Muscle of leg (tissue), 11 donors: ENCODE data around the gene SMAD2. TPM values are rescaled to one million over a fixed set of nuclear protein-coding genes. Genes with fewer than 3 reads are reported as not detected.

Source experiments
- DNase-seq: peaks from one replicate; pipeline ENCODE4 v3.0.0; 2013
- H3K27ac ChIP-seq: one replicate; pipeline ENCODE4 v1.5.1; 2013; ENCODE audit warnings: mild to moderate bottlenecking, low read length, control low read depth
- H3K27me3 ChIP-seq: one replicate; pipeline ENCODE4 v1.6.1; 2013; ENCODE audit warnings: low read length; ENCODE audit not compliant: control insufficient read depth, insufficient read depth
- H3K36me3 ChIP-seq: one replicate; pipeline ENCODE4 v1.6.1; 2013; ENCODE audit warnings: low read length; ENCODE audit not compliant: control insufficient read depth, insufficient read depth
- H3K4me1 ChIP-seq: one replicate; pipeline ENCODE4 v1.6.1; 2013; ENCODE audit warnings: low read length; ENCODE audit not compliant: control insufficient read depth, insufficient read depth
- H3K4me3 ChIP-seq: one replicate; pipeline ENCODE4 v1.5.1; 2013; ENCODE audit warnings: low read length, control low read depth
- H3K9me3 ChIP-seq: replicated peaks from 2 replicates; pipeline ENCODE4 v1.6.1; 2013; ENCODE audit warnings: low read depth, low read length; ENCODE audit not compliant: control insufficient read depth
- WGBS: methylation state at CpG from one replicate; pipeline ENCODE4 v1.1.5; 2013; ENCODE audit warnings: missing lambda C conversion rate; ENCODE audit not compliant: insufficient coverage; 5-methylcytosine and 5-hydroxymethylcytosine counted together
- polyA plus RNA-seq, 8 donors: library from polyadenylated mRNA; unstranded; fragments of 120-200 nt; gene quantifications; one replicate each; pipeline versions ENCODE4 v1.2.1 to v1.2.3, GENCODE V29; 2013; ENCODE audit warnings: inconsistent platforms in 1 of 8, low replicate concordance in 1 of 8; ENCODE audit not compliant: insufficient read length in 8 of 8, insufficient read depth in 1 of 8
- total RNA-seq: library from RNA; stranded (reverse); fragments of 120-200 nt; gene quantifications from one replicate; pipeline ENCODE4 v1.2.4, GENCODE V29; 2013

The SMAD2 gene
- total and polyA plus RNA-seq, 9 donors, result 42.7 to 91.8 (median 56.2) TPM

DNA sequence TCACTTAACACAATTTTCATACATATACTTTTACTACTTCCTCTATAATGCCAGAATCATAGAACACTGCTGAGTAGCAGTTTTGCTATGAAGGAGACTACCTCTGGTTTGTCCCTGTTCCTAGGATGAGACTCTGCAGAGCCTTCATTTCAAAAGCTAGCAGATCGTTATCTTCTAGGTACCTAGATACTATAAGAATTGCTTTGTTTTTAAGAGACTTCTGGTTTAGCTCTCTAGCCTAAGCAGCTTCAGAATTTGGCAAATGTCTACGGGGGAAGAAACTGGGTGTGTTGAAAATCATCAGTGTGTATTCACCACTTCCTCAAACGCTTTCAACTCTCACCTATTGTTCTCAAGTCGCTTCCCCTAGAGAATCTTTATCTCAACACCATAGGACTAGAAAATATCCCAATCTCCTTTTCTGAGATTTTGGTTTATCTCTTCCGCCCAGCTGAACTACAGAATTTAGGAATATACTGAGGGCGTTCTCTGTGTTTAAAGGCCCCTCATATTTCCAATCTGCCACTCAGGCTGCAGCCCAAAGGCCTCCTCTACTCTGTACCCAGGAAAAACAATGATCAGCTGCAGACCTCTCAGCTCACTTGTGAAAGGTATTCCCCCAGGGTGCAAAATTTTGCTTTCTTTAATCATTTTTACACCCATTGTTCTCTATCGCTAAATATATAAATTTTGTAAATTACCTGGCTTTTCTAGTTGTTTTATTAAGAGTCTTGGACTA, 28.7 kb downstream of the SMAD2 start:
- Histone ChIP-seq H3K4me1 (no peaks in the 10 kb centered on the region), H3K27me3 (no peaks in the 10 kb centered on the region), H3K36me3 (no peaks in the 10 kb centered on the region), H3K9me3 (peaks cover 25% of the 10 kb centered on the region), H3K27ac (no peak overlapping the region), H3K4me3 (no peak overlapping the region)
- WGBS, result 100% methylated on average over 1 of the region's 7 CpGs
- DNase-seq, result peak; percentile 5

GRCh38 chr18:47899107-47899840, 31.2 kb downstream of the SMAD2 start:
- Histone ChIP-seq H3K27ac (no peak overlapping the region), H3K27me3 (no peaks in the 10 kb centered on the region), H3K4me3 (no peak overlapping the region), H3K9me3 (peaks cover 14% of the 10 kb centered on the region), H3K4me1 (no peaks in the 10 kb centered on the region), H3K36me3 (peaks cover 10% of the 10 kb centered on the region)
- WGBS, result 68% methylated on average over 3 of the region's 5 CpGs
- no peak for DNase-seq

- peak; percentile 11 for DNase-seq
- Histone ChIP-seq H3K36me3 (peaks cover 13% of the 10 kb centered on the region), H3K27me3 (no peaks in the 10 kb centered on the region), H3K9me3 (peaks cover 9% of the 10 kb centered on the region), H3K4me1 (no peaks in the 10 kb centered on the region), H3K4me3 (no peak overlapping the region), H3K27ac (no peak overlapping the region)
- 69% methylated on average over 2 of the region's 2 CpGs for WGBS
Observed at GRCh38 chr18:47898696-47899095, 31.8 kb downstream of the SMAD2 start.

GRCh38 chr18:47898055-47898454, 32.4 kb downstream of the SMAD2 start:
- H3K9me3 ChIP-seq, result peaks cover 6% of the 10 kb centered on the region
- H3K4me3 ChIP-seq, result no peak overlapping the region
- H3K36me3 ChIP-seq, result peaks cover 13% of the 10 kb centered on the region
- H3K27ac ChIP-seq, result no peak overlapping the region
- no peaks in the 10 kb centered on the region for H3K27me3 ChIP-seq
- no CpG with 5 or more reads among the region's 3 CpGs for WGBS
- no peak for DNase-seq
- no peaks in the 10 kb centered on the region for H3K4me1 ChIP-seq

DNA sequence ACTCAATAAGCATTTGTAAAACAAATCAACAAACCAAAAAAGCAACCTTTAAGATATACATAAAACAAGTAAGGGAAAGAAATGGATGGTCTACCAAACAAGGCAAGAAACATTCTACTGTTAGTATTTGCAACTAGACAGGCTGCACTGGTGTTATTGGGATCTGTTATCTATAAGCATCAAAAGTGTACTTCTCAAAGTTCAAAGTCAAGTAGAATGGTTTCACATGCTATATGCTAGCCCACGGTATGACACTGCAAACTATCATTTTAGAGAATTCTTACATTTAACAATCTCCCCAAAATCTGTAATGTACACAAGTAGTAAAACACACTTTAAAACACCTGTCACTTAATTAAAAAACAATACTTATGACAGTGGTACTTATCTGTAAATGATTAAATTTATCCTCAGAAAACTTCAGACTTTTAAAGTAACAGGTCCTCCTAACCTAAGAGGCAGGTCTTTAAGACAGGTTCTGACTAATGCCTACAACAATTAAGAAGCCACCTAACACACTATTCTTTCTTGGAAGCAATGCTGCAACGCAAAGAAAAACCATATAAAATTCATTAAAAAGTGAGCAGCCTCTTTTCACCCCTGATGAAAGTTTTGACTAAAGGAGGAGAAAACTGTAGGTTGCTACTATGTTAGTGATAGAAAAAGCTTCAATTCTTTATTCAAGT, 34.8 kb downstream of the SMAD2 start:
- H3K4me3 ChIP-seq, result no peak overlapping the region
- H3K36me3 ChIP-seq, result peaks cover 18% of the 10 kb centered on the region
- no CpG with 5 or more reads among the region's 2 CpGs for WGBS
- H3K9me3 ChIP-seq, result no peaks in the 10 kb centered on the region
- DNase-seq, result no peak
- no peak overlapping the region for H3K27ac ChIP-seq
- no peaks in the 10 kb centered on the region for H3K4me1 ChIP-seq
- H3K27me3 ChIP-seq, result no peaks in the 10 kb centered on the region

DNA sequence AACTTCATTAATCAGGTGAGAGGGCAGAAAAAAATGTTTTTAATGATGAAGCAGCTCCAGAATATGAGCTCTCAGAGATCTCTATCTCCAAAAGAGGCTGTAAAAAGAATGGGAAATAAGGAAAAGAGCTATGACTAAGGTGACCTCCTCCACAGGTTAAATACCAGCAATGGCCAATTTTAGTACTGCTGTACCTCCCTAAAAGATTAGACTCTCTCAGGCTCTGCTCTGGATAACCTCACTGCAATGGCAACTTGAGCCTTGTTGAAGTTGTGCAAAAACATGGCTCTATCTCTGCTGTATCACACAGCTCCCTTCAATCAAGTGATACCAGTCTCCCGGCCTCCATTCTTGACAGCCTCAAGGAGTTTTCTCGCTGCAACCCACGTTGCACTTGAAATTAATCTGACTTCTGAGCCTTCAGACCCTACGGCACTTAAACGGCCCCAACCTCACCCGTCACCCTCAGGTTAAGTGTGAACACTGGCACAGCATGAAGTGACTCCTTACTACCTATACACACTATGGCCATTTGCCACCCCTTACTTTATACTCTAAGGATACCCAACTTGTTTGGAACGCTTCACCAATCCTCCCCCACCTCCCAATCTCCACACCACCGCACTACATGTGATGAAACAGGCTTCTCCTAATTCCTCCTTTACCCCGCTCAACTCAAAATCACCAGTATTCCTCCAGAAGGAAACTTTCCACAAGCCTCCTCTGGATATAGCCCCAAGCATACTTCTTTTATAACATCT, 36.3 kb downstream of the SMAD2 start:
- no peak overlapping the region for H3K4me3 ChIP-seq
- H3K27ac ChIP-seq, result no peak overlapping the region
- no peaks in the 10 kb centered on the region for H3K9me3 ChIP-seq
- no peak for DNase-seq
- H3K36me3 ChIP-seq, result peaks cover 20% of the 10 kb centered on the region
- 68% methylated on average over 9 of the region's 9 CpGs for WGBS
- no peaks in the 10 kb centered on the region for H3K4me1 ChIP-seq
- no peaks in the 10 kb centered on the region for H3K27me3 ChIP-seq

DNA sequence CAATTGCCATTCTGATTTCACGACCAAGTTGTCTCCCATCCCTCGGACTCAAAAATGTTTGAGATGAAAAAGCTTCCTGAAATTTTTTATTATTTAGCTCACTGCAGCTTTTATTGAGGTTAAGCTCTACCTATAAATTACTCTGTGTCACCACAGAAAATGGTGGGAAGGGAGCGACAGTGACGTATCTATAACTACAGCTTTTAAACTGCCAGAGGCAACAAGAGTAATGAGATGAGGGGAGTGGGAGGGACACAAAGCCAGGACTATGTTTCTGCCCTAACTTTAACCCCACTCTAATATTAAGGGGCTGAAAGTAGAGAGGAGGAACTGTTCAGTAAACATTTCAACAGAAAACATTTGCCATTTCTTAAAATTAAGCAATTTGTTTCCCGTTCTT, 37.4 kb downstream of the SMAD2 start:
- Histone ChIP-seq H3K4me1 (no peaks in the 10 kb centered on the region), H3K36me3 (peaks cover 27% of the 10 kb centered on the region), H3K9me3 (no peaks in the 10 kb centered on the region), H3K27ac (no peak overlapping the region), H3K4me3 (no peak overlapping the region), H3K27me3 (no peaks in the 10 kb centered on the region)
- no peak for DNase-seq
- WGBS, result no CpG with 5 or more reads among the region's 5 CpGs

DNA sequence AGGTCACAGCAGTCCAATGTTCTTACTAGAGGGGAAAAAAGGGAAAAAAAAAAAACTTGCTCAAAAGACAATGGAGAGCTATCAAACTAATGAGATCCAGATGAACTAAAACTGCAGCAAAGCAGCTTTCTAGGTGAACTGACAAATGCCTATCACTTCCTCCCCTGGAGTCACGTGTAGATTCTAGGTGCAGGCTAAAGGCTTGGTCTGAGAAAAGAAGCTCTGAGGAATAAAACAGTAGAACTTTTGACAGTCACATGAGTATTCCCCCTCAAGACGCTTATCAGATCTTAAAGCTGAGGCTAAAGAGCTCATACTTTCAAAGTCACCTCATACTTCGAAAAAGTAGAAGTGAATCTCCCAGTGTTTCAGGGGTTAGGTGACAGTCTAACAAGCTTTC, 42.3 kb downstream of the SMAD2 start:
- peaks cover 24% of the 10 kb centered on the region for H3K36me3 ChIP-seq
- no peak for DNase-seq

GRCh38 chr18:47887227-47887626, 43.2 kb downstream of the SMAD2 start:
- Histone ChIP-seq H3K4me1 (no peaks in the 10 kb centered on the region), H3K36me3 (peaks cover 24% of the 10 kb centered on the region), H3K27ac (no peak overlapping the region), H3K27me3 (no peaks in the 10 kb centered on the region), H3K4me3 (no peak overlapping the region), H3K9me3 (no peaks in the 10 kb centered on the region)
- 90% methylated on average over 1 of the region's 4 CpGs for WGBS
- no peak for DNase-seq

More for the DNA sequence above, 42.3 kb downstream of the SMAD2 start:
- Histone ChIP-seq H3K27me3 (no peaks in the 10 kb centered on the region), H3K27ac (no peak overlapping the region), H3K9me3 (no peaks in the 10 kb centered on the region), H3K4me1 (no peaks in the 10 kb centered on the region), H3K4me3 (no peak overlapping the region)
- WGBS, result no CpG with 5 or more reads among the region's 3 CpGs
